GM12864 (cell line): ENCODE data around the gene MARF1.

ENCODE experiments used
- DNase-seq: peaks from one replicate; pipeline ENCODE4 v3.0.0-alpha.2; 2011; ENCODE audit warnings: low read depth
- H3K4me3 ChIP-seq: 2 replicates; pipeline ENCODE4 v1.5.1; 2011; ENCODE audit warnings: mild to moderate bottlenecking, low read depth, low read length, control low read depth
- TF ChIP-seq, protein P1 (sequence below): IDR thresholded peaks from 2 replicates; pipeline ENCODE4 v1.5.1; 2011; ENCODE audit warnings: low read depth, mild to moderate bottlenecking, moderate library complexity, low read length, control low read depth, inconsistent platforms; ENCODE audit errors: missing control alignments

Gene MARF1

DNA sequence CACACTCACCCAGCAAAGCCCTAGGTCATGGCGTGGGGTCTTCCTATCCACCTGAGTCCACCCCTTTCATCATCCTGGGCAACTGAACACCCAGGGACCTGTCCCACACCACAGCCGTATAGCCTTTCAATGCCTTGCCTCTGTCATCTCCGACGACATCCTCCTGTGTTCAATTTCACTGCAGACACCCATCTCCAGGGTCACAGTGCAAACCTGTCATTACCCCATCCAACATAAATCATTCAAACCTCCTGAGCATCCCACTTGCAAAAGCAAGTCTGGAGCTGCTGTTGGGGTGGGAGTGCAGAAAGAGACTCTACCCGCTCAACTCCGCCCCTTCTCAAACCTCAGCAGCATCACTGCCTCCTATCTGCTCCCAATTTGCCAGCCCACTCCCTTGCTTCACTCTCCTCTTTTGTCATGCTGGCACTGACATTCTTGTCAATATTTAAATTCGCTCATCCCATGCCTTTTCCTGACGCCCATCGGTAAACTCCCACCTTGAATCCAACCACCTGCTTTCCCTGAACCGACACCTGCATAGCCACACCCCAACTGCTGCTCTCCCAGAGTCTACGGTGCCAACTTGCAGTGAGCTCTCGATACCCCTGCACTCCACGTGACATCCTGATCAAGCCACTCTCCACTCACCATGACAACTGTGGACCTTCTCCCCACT lies 37.0 kb downstream of the MARF1 start:
- TF ChIP-seq, protein P1, sequence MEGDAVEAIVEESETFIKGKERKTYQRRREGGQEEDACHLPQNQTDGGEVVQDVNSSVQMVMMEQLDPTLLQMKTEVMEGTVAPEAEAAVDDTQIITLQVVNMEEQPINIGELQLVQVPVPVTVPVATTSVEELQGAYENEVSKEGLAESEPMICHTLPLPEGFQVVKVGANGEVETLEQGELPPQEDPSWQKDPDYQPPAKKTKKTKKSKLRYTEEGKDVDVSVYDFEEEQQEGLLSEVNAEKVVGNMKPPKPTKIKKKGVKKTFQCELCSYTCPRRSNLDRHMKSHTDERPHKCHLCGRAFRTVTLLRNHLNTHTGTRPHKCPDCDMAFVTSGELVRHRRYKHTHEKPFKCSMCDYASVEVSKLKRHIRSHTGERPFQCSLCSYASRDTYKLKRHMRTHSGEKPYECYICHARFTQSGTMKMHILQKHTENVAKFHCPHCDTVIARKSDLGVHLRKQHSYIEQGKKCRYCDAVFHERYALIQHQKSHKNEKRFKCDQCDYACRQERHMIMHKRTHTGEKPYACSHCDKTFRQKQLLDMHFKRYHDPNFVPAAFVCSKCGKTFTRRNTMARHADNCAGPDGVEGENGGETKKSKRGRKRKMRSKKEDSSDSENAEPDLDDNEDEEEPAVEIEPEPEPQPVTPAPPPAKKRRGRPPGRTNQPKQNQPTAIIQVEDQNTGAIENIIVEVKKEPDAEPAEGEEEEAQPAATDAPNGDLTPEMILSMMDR: no peak
- DNase-seq: no peak
- H3K4me3 ChIP-seq: no peak overlapping the region

DNA sequence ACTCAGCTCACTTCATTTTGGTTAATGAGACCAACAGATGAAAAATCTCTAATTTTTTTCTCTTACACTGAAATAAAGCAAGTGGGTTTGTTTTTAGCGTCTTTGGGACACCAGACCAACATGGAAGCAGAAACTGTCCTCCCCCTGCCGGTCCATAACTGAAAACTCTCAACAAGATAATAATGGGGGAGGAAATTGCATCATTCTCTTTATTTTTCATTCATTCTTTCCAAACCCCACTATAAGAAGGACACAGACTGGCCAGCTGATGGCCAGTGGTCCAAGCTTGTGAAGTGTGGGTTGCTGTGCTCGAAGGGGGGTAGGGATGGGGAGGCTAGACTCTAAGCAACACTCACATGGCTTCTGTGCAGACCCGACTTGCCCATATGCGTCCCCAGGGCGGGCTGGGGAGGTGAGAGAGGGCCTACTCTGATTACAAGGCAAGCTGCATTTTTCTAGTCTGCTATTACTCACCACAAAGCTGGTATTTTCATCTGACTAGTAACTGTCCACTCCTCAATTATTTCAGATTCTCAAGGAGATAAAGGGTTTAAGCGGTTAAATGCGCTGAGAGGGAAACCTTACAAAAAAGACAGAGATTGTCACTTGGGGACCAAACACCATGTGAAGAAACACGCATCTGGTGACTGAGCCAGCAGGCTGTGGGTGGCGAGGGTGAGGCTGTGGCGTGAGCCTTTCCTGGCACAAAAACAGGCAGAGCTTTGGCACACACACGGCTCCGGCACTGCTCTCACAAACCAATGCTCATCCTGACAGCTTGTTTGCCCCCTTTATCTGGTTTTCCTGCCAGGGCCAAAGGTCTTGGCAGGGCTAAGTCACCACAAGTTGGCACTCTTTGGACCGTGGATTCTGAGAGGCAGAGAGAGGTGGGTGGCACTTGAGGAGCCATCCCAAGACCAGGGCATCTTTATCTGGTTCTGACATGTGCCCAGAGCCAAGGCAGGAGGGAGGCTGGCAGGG lies 38.2 kb downstream of the MARF1 start:
- no peak for DNase-seq
- H3K4me3 ChIP-seq: no peak overlapping the region
- TF ChIP-seq, protein P1: no peak

DNA sequence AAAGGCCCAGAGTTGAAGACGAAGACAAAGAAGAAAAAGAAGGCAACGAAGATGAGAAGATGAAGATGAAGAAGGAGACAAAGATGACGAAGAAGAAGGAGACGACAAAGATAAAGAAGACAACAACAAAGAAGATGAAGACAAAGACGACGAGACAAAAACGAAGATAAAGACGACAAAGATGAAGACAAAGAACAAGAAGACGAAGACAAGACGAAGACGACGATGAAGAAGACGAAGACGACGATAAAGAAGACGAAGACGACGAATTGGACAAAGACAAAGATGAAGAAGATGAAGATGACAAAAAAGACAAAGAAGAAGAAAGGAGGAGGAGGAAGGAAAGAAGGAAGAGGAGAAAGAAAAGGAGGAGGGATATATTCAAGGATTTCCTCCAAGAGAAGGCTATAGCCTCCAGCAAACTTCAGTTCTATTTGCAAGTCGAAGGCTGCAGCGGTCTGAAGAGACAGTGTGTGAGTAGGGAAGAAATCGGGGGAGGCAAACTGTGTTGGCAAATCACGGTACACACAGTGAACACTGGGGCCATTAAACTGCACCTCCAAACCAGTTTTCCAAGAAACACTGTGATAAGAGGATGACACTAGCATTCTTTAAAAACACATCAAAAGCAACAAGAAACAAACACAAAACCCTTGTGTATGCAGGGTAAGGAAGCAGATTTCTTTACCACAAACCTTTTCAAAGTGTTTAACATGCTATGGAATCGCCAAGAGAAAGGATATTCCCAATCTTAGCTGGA lies 40.5 kb downstream of the MARF1 start:
- TF ChIP-seq, protein P1: no peak
- DNase-seq: no peak
- H3K4me3 ChIP-seq: no peak overlapping the region

DNA sequence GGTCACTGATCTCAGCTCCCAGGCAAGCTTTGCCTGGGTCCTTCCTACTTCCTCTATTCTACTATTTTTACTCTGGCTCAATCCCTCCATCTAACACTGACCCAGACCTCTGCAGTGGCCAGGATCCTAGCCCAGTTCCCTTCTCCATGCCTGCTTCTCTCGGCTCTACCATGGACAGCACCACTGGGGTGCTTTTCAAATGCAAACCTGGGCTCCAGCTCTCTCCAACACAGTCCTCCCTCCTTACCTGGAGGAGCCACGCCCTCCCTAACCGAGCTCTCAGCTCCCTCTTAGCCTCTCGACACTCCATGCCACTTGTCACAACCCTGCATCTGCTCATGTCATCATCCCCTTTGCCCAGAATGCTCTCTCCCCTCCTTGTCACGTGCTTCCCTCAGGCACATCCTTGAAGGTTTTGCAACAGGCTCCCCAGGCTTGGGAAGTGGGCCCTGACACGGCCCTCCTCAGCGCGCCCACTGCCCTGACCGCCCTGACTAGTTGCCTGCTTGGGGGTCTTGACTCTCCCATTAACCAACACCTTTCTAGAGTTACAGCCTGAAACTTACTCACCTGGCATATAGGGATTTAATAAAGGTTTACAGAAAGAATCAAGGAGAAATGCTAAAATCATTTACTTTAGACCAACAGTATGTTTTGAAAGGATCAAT lies 41.6 kb downstream of the MARF1 start:
- TF ChIP-seq, protein P1: no peak
- H3K4me3 ChIP-seq: no peak overlapping the region
- no peak for DNase-seq

DNA sequence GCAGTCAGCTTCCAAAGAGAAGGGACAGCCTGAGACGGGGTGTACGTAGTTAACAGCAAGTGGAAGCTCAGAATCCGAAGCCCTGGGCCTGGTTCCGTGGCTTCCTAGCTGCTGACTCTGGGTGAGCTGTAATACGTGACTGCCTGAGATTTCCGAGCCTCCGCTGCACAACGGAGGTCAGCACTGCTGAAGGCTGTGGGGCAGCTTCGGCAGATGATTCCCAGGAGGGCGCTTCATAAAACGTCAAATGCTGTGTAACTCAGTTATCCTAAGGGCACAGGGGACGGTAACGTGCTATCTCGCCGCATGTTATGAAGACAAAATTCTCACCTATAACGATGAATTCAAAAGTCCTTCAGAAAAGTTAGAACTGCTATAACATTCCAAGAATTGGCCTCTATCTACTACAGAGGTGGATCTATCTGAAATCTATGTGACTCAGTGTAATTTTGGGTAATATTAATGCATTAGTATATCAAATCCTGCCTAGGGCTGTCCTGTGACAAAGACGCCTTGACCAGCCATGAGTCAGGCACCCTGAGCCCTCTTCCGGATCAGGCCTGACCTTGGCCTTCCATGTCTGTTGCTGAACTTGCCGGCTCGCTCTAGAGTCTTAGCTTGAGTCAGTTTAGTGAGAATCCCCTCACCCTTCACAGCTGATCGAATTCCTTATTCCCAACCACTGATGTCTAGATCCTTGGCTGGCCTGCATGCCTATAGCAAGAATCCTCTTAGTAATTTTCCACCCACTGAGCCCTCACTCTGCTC lies 43.5 kb downstream of the MARF1 start:
- no peak for DNase-seq
- TF ChIP-seq, protein P1: no peak
- H3K4me3 ChIP-seq: no peak overlapping the region
